ENCODE measurements around the gene ZC3H12A. TPM values are rescaled to one million over a fixed set of nuclear protein-coding genes. Genes with fewer than 3 reads are reported as not detected.

Gene ZC3H12A
- total RNA-seq, 1 experiment from 2014 or later: 6.7 TPM

- H2BK12ac ChIP-seq (ENCODE audit: insufficient read length, low read depth, low read length): no peak overlapping the region
- Mint-ChIP-seq H3K4me3 (no peak overlapping the region), H3K27ac (peak overlapping the region in 1 of 3 experiments; percentile 48; a peak in 2 of 7 replicates), H3K27me3 (ENCODE audit: low read depth) (peaks cover 22% of the 10 kb centered on the region), H3K4me1 (peaks cover 5 to 6% of the 10 kb centered on the region in 2 experiments), H3K9me3 (no peaks in the 10 kb centered on the region; a peak in 1 of 5 replicates), H3K36me3 (ENCODE audit: insufficient read depth in 1 of 3, low read depth in 3 of 3) (no peaks in the 10 kb centered on the region)
- DNase-seq: no peak
- H2BK15ac ChIP-seq (ENCODE audit: low read depth, low read length): no peak overlapping the region
- H3K4ac ChIP-seq (ENCODE audit: low read depth, low read length): no peak overlapping the region
- H2BK5ac ChIP-seq (ENCODE audit: insufficient read length, low read length): no peak overlapping the region
- H4K5ac ChIP-seq (ENCODE audit: insufficient read length, low read depth, low read length): no peak overlapping the region
- no peak overlapping the region for H3K14ac ChIP-seq (ENCODE audit: insufficient read depth, low read length)
- no peak overlapping the region for H3K27ac ChIP-seq (ENCODE audit: insufficient read length, low read depth, low read length)
- H3K56ac ChIP-seq (ENCODE audit: insufficient read length, low read depth, low read length): no peak overlapping the region
- no peak overlapping the region for H2BK20ac ChIP-seq (ENCODE audit: low read depth, low read length, poor library complexity, severe bottlenecking)
- H3K9me3 ChIP-seq (ENCODE audit: control insufficient read depth, low read depth, low read length): no peaks in the 10 kb centered on the region
- TF ChIP-seq CTCF (conservative IDR thresholded peaks at IDR 0.05): no peak
- H3K79me1 ChIP-seq (ENCODE audit: insufficient read depth, low read depth, low read length, poor library complexity, severe bottlenecking): no peaks in the 10 kb centered on the region
- H3T11ph ChIP-seq (ENCODE audit: low read length): no peak overlapping the region
- H3K27me3 ChIP-seq (ENCODE audit: insufficient read depth, low read length): no peaks in the 10 kb centered on the region
- H3K18ac ChIP-seq (ENCODE audit: insufficient read length, low read depth, low read length): no peak overlapping the region
- no peak overlapping the region for H3K23ac ChIP-seq (ENCODE audit: insufficient read length, low read depth, low read length)
- H3K4me1 ChIP-seq (ENCODE audit: insufficient read depth, low read length): no peaks in the 10 kb centered on the region
- no peak overlapping the region for H3K4me2 ChIP-seq (ENCODE audit: insufficient read depth, insufficient read length, low read length)
- H4K20me1 ChIP-seq (ENCODE audit: control insufficient read depth, insufficient read depth, insufficient read length): no peaks in the 10 kb centered on the region
- H4K8ac ChIP-seq (replicated peaks; ENCODE audit: insufficient read length, low read depth, low read length): no peak overlapping the region
- H2AFZ ChIP-seq (ENCODE audit: low read length): no peak overlapping the region
- H3K9ac ChIP-seq (ENCODE audit: extremely low read depth, insufficient read length, low read length): no peak overlapping the region
- no peak overlapping the region for H2BK120ac ChIP-seq (ENCODE audit: low read depth, low read length, poor library complexity, severe bottlenecking)
- H3K79me2 ChIP-seq (ENCODE audit: insufficient read depth, low read length): no peaks in the 10 kb centered on the region
- no peak overlapping the region for H4K91ac ChIP-seq (ENCODE audit: insufficient read length, low read depth, low read length)
- no peaks in the 10 kb centered on the region for H3K23me2 ChIP-seq (ENCODE audit: insufficient read length, low read depth, low read length, poor library complexity, severe bottlenecking)
- no CpG with 5 or more reads among the region's 5 CpGs for WGBS (ENCODE audit: extremely low coverage, insufficient read length, low lambda C conversion rate)
- H2AK5ac ChIP-seq (ENCODE audit: insufficient read length, low read length): no peak overlapping the region
These were observed 49.2 kb upstream of the ZC3H12A start for GRCh38 chr1:37425221-37425620.

All from H9 (cell line).